HepG2 (cell line): Measurements from ENCODE around the gene NEAT1. TPM values are rescaled to one million over a fixed set of nuclear protein-coding genes. Genes with fewer than 3 reads are reported as not detected.

Source experiments
- ARID3A ChIP-seq: IDR thresholded peaks from 2 replicates; pipeline ENCODE4 v1.6.1; 2012; ENCODE audit warnings: low read depth, low read length, improper control_type of control experiment
- ARID5B ChIP-seq: IDR thresholded peaks from 2 replicates; pipeline ENCODE4 v1.4.0; 2020; ENCODE audit warnings: mild to moderate bottlenecking, missing genetic modification reagents
- CENPT ChIP-seq: sonication (generic); formaldehyde crosslinking; IDR thresholded peaks from 2 replicates; pipeline ENCODE4 v1.8.0; 2022; ENCODE audit warnings: low read depth, mild to moderate bottlenecking, moderate library complexity, missing genetic modification reagents
- CHD2 ChIP-seq: IDR thresholded peaks from 2 replicates; pipeline ENCODE4 v1.6.1; 2011; ENCODE audit warnings: low read depth, low read length, improper control_type of control experiment
- CHD4 ChIP-seq: fragments of 200-600 bp; sonication (generic); IDR thresholded peaks from 2 replicates; pipeline ENCODE4 v1.7.0; 2017; ENCODE audit warnings: mild to moderate bottlenecking, low read length, borderline replicate concordance
- DDIT3 ChIP-seq: sonication (generic); formaldehyde crosslinking; IDR thresholded peaks from 2 replicates; pipeline ENCODE4 v1.4.0; 2020; ENCODE audit warnings: mild to moderate bottlenecking, missing genetic modification reagents
- FOXA1 ChIP-seq, 2 experiments: fragments of 450-650 bp in 1 of 2; sonication (generic) in 1 of 2; formaldehyde crosslinking in 1 of 2; IDR thresholded peaks; 2 replicates each; pipeline versions ENCODE4 v1.4.0 to v1.6.1; 2016 to 2020; ENCODE audit warnings: missing genetic modification reagents in 1 of 2
- HMG20A ChIP-seq: IDR thresholded peaks from 2 replicates; pipeline ENCODE4 v1.6.1; 2016; ENCODE audit warnings: borderline replicate concordance
- KLF16 ChIP-seq, 2 experiments: sonication (generic) in 1 of 2; formaldehyde crosslinking in 1 of 2; IDR thresholded peaks; 2 replicates each; pipeline versions ENCODE4 v1.6.1 to v1.8.0; 2016 to 2023; ENCODE audit warnings: missing genetic modification reagents in 2 of 2, missing compliant biosample characterization in 1 of 2
- MED1 ChIP-seq: sonication (generic); formaldehyde crosslinking; IDR thresholded peaks from 2 replicates; pipeline ENCODE4 v1.4.0; 2020; ENCODE audit warnings: missing genetic modification reagents
- MIER3 ChIP-seq: IDR thresholded peaks from 2 replicates; pipeline ENCODE4 v1.6.1; 2016; ENCODE audit warnings: missing compliant biosample characterization, borderline replicate concordance
- MXD4 ChIP-seq: IDR thresholded peaks from 2 replicates; pipeline ENCODE4 v1.6.1; 2016; ENCODE audit warnings: mild to moderate bottlenecking, missing biosample characterization, missing genetic modification reagents
- MYC ChIP-seq: sonication (generic); formaldehyde crosslinking; IDR thresholded peaks from 2 replicates; pipeline ENCODE4 v1.9.0; 2021; ENCODE audit warnings: missing genetic modification reagents, borderline replicate concordance
- NR2C2 ChIP-seq: sonication (generic); formaldehyde crosslinking; IDR thresholded peaks from 2 replicates; pipeline ENCODE4 v1.4.0; 2020; ENCODE audit warnings: missing genetic modification reagents, mild to moderate bottlenecking, moderate library complexity, borderline replicate concordance
- PBX3 ChIP-seq: sonication (generic); formaldehyde crosslinking; IDR thresholded peaks from 2 replicates; pipeline ENCODE4 v1.8.1; 2023; ENCODE audit warnings: missing genetic modification reagents, inconsistent platforms, borderline replicate concordance
- POLR2AphosphoS5 ChIP-seq: IDR thresholded peaks from 2 replicates; pipeline ENCODE4 v1.6.1; 2012; ENCODE audit warnings: low read depth, low read length
- REPIN1 ChIP-seq: sonication (generic); formaldehyde crosslinking; IDR thresholded peaks from 2 replicates; pipeline ENCODE4 v1.8.0; 2022; ENCODE audit warnings: missing genetic modification reagents, low read depth, mild to moderate bottlenecking, borderline replicate concordance
- SMAD1 ChIP-seq: sonication (generic); formaldehyde crosslinking; IDR thresholded peaks from 2 replicates; pipeline ENCODE4 v1.4.0; 2020; ENCODE audit warnings: missing genetic modification reagents, low read depth, mild to moderate bottlenecking, borderline replicate concordance
- STAT5B ChIP-seq: sonication (generic); formaldehyde crosslinking; IDR thresholded peaks from 2 replicates; pipeline ENCODE4 v1.4.0; 2020; ENCODE audit warnings: missing genetic modification reagents
- ZNF430 ChIP-seq: sonication (generic); formaldehyde crosslinking; IDR thresholded peaks from 2 replicates; pipeline ENCODE4 v1.9.0; 2021; ENCODE audit warnings: mild to moderate bottlenecking, missing genetic modification reagents
- ZNF431 ChIP-seq: sonication (generic); formaldehyde crosslinking; IDR thresholded peaks from 2 replicates; pipeline ENCODE4 v1.9.0; 2022; ENCODE audit warnings: missing genetic modification reagents, low read depth, mild to moderate bottlenecking, borderline replicate concordance
- ZNF75D ChIP-seq: sonication (generic); formaldehyde crosslinking; IDR thresholded peaks from 2 replicates; pipeline ENCODE4 v1.8.1; 2023; ENCODE audit warnings: missing genetic modification reagents, mild to moderate bottlenecking, borderline replicate concordance
- ZNF768 ChIP-seq: sonication (generic); formaldehyde crosslinking; IDR thresholded peaks from 2 replicates; pipeline ENCODE4 v1.4.0; 2020; ENCODE audit warnings: missing genetic modification reagents
- ZSCAN9 ChIP-seq: IDR thresholded peaks from 2 replicates; pipeline ENCODE4 v1.6.1; 2016; ENCODE audit warnings: borderline replicate concordance
- polyA plus RNA-seq, 8 experiments: library from polyadenylated mRNA; depleted of rRNA in 3 of 8; stranded (reverse) in 7 of 8; unstranded in 1 of 8; fragments of >200 nt; fragmentation: Illumina TruSeq in 4 of 8; extraction: Trizol in 4 of 8; gene quantifications; 2 replicates each; pipeline versions ENCODE4 v1.2.1 to v1.2.3, GENCODE V29; 2011 to 2016; ENCODE audit warnings: low read depth in 4 of 8, missing spikeins in 1 of 8, mixed read lengths in 1 of 8; ENCODE audit not compliant: insufficient read depth in 1 of 8
- total RNA-seq, 5 experiments: library from RNA; depleted of rRNA; stranded (reverse); fragments of >200 nt; fragmentation: Illumina TruSeq; extraction: Trizol; gene quantifications; 2 replicates each; pipeline ENCODE4 v1.2.3, GENCODE V29; 2016; ENCODE audit warnings: low read depth in 1 of 5

NEAT1 gene
- total and polyA plus RNA-seq, 2 of the 13 experiments (the other 11 are each of a cell fraction or from before 2014, with no cell fraction given) = 20.5 to 41.2 TPM

GRCh38 chr11:65489706-65490320 lies 67.2 kb downstream of the NEAT1 start (continued):
- TF ChIP-seq ARID5B (CRISPR knock-in tag) = peak; percentile 59
- peak; percentile 17; the same call in 1 of the 2 replicates for TF ChIP-seq MYC (CRISPR knock-in tag)
- TF ChIP-seq NR2C2 (CRISPR knock-in tag) = no peak
- TF ChIP-seq PBX3 = no peak
- TF ChIP-seq REPIN1 = no peak
- no peak; the same call in 1 of the 2 replicates for TF ChIP-seq MXD4
- TF ChIP-seq ZNF430 = no peak
- no peak for TF ChIP-seq SMAD1 (CRISPR knock-in tag)
- no peak for TF ChIP-seq FOXA1 (IDR thresholded peaks at IDR 0.05)
- TF ChIP-seq FOXA1 (CRISPR knock-in tag; IDR thresholded peaks at IDR 0.05) = peak; percentile 80
- TF ChIP-seq ZNF75D (CRISPR knock-in tag) = no peak
- no peak for TF ChIP-seq ZSCAN9 (CRISPR knock-in tag)
- TF ChIP-seq DDIT3 (CRISPR knock-in tag) = no peak
- TF ChIP-seq HMG20A (CRISPR knock-in tag) = no peak; the same call in 1 of the 2 replicates
- 0 out of 2 replicates have a peak, but pooled peaks have one; percentile 6 for TF ChIP-seq POLR2AphosphoS5
- no peak for TF ChIP-seq CHD4
- no peak for TF ChIP-seq KLF16 (CRISPR knock-in tag; IDR thresholded peaks at IDR 0.05)
- TF ChIP-seq ARID3A = 0 out of 2 replicates have a peak, but pooled peaks have one; percentile 38
- TF ChIP-seq ZNF431 (CRISPR knock-in tag) = no peak
- TF ChIP-seq MED1 (CRISPR knock-in tag) = peak; percentile 49; the same call in 1 of the 2 replicates
- no peak; the same call in 1 of the 2 replicates for TF ChIP-seq MIER3 (CRISPR knock-in tag)
- no peak for TF ChIP-seq CENPT (CRISPR knock-in tag)
- TF ChIP-seq ZNF768 (CRISPR knock-in tag) = no peak
- no peak for TF ChIP-seq CHD2
- no peak for TF ChIP-seq STAT5B (CRISPR knock-in tag)
